ENCODE results near the gene CCDC27.

- TF ChIP-seq ZFX (IDR thresholded peaks at IDR 0.05) (peak; percentile 100), CTCF (IDR thresholded peaks at IDR 0.05 in 2 of 3, conservative IDR thresholded peaks at IDR 0.05 in 1 of 3; ENCODE audit: borderline replicate concordance in 1 of 3, insufficient read depth in 1 of 3, low read depth in 2 of 3, low read length in 2 of 3) (no peak), POLR2AphosphoS5 (IDR thresholded peaks at IDR 0.05; ENCODE audit: low read depth, low read length) (peak; percentile 78), ZBTB33 (IDR thresholded peaks at IDR 0.05; ENCODE audit: extremely low read depth, insufficient replicate concordance, low read length) (peak; percentile 11), YY1 (IDR thresholded peaks at IDR 0.05; ENCODE audit: extremely low read depth, insufficient replicate concordance, low read depth, low read length) (peak; percentile 94), SRF (IDR thresholded peaks at IDR 0.05; ENCODE audit: low read depth) (no peak)
Measured at GRCh38 chr1:3796215-3797061, 44.2 kb downstream of the CCDC27 start, which contains the start of gene LRRC47.

Measured in HCT116 (cell line).